Measurements from ENCODE around the gene TMEM178B.

The TMEM178B gene

GRCh38 chr7:141128931-141129330 is 55.1 kb downstream of the TMEM178B start:
- Histone ChIP-seq H3K27ac (no peak overlapping the region), H3K4me1 (no peaks in the 10 kb centered on the region), H3K36me3 (no peaks in the 10 kb centered on the region), H3K4me3 (no peak overlapping the region), H3K27me3 (no peaks in the 10 kb centered on the region), H3K9me3 (peaks cover 0 to 10% (median 3%) of the 10 kb centered on the region in 3 donors)
- DNase-seq, result no peak
- intact Hi-C loops (cut with DNase I; ENCODE audit: low total_unique reads), result no loop called here
- TF ChIP-seq, protein P1, sequence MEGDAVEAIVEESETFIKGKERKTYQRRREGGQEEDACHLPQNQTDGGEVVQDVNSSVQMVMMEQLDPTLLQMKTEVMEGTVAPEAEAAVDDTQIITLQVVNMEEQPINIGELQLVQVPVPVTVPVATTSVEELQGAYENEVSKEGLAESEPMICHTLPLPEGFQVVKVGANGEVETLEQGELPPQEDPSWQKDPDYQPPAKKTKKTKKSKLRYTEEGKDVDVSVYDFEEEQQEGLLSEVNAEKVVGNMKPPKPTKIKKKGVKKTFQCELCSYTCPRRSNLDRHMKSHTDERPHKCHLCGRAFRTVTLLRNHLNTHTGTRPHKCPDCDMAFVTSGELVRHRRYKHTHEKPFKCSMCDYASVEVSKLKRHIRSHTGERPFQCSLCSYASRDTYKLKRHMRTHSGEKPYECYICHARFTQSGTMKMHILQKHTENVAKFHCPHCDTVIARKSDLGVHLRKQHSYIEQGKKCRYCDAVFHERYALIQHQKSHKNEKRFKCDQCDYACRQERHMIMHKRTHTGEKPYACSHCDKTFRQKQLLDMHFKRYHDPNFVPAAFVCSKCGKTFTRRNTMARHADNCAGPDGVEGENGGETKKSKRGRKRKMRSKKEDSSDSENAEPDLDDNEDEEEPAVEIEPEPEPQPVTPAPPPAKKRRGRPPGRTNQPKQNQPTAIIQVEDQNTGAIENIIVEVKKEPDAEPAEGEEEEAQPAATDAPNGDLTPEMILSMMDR (IDR thresholded peaks at IDR 0.05), result no peak

DNA sequence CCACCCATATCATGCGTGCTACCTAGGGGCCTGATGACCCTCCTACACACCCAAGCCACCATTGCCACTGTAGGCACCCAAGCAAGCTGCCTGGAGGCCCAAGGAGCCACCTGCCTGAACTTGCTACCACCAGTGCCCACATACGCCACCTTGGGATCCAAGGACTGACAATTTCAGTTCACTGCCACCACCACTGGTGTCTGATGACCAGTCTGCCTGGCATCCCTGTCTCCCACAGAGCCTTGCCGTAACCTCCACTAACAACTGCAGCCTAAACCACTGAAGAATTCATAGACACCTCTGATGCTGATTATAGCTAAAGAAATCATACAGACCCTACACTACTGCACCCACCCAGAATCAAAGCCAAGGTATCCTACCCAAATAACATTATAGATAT is 58.8 kb downstream of the TMEM178B start:
- no peaks in the 10 kb centered on the region for H3K36me3 ChIP-seq
- no peak for DNase-seq
- H3K4me1 ChIP-seq, result no peaks in the 10 kb centered on the region
- peaks cover 0 to 10% (median 3%) of the 10 kb centered on the region in 3 donors for H3K9me3 ChIP-seq
- H3K27ac ChIP-seq, result no peak overlapping the region
- TF ChIP-seq, protein P1 (IDR thresholded peaks at IDR 0.05), result no peak
- intact Hi-C loops (cut with DNase I; ENCODE audit: low total_unique reads), result no loop called here
- no peak overlapping the region for H3K4me3 ChIP-seq
- no peaks in the 10 kb centered on the region for H3K27me3 ChIP-seq

GRCh38 chr7:141133646-141134045 is 59.8 kb downstream of the TMEM178B start:
- peaks cover 0 to 10% (median 3%) of the 10 kb centered on the region in 3 donors for H3K9me3 ChIP-seq
- DNase-seq, result no peak
- no peak overlapping the region for H3K27ac ChIP-seq
- H3K27me3 ChIP-seq, result no peaks in the 10 kb centered on the region
- H3K4me3 ChIP-seq, result no peak overlapping the region
- H3K4me1 ChIP-seq, result no peaks in the 10 kb centered on the region
- intact Hi-C loops (cut with DNase I; ENCODE audit: low total_unique reads), result no loop called here
- H3K36me3 ChIP-seq, result no peaks in the 10 kb centered on the region
- TF ChIP-seq, protein P1 (IDR thresholded peaks at IDR 0.05), result no peak

- Histone ChIP-seq H3K4me3 (no peak overlapping the region), H3K4me1 (no peaks in the 10 kb centered on the region), H3K9me3 (peaks cover 0 to 6% (median 0%) of the 10 kb centered on the region in 3 donors), H3K27ac (no peak overlapping the region), H3K36me3 (no peaks in the 10 kb centered on the region), H3K27me3 (no peaks in the 10 kb centered on the region)
- intact Hi-C loops (cut with DNase I; ENCODE audit: low total_unique reads), result no loop called here
- DNase-seq, result no peak
- TF ChIP-seq, protein P1 (IDR thresholded peaks at IDR 0.05), result no peak
Measured at GRCh38 chr7:141142058-141142457, 68.2 kb downstream of the TMEM178B start.

GRCh38 chr7:141144921-141145629 is 71.2 kb downstream of the TMEM178B start:
- intact Hi-C loops (cut with DNase I; ENCODE audit: low total_unique reads), result no loop called here

More at GRCh38 chr7:141144921-141145629, 71.2 kb downstream of the TMEM178B start:
- H3K9me3 ChIP-seq, result peaks cover 0 to 6% (median 0%) of the 10 kb centered on the region in 3 donors
- no peaks in the 10 kb centered on the region for H3K27me3 ChIP-seq
- H3K4me3 ChIP-seq, result no peak overlapping the region
- DNase-seq, result no peak
- H3K4me1 ChIP-seq, result no peaks in the 10 kb centered on the region
- TF ChIP-seq, protein P1 (IDR thresholded peaks at IDR 0.05), result no peak
- no peaks in the 10 kb centered on the region for H3K36me3 ChIP-seq
- H3K27ac ChIP-seq, result no peak overlapping the region
